Measurements from ENCODE around the gene P2RX6.
"Not testable (repeated sequence)": the region's sequence is repeated elsewhere in the genome, so short reads cannot be mapped to it uniquely, and the experiment has no call there.

The P2RX6 gene

DNA sequence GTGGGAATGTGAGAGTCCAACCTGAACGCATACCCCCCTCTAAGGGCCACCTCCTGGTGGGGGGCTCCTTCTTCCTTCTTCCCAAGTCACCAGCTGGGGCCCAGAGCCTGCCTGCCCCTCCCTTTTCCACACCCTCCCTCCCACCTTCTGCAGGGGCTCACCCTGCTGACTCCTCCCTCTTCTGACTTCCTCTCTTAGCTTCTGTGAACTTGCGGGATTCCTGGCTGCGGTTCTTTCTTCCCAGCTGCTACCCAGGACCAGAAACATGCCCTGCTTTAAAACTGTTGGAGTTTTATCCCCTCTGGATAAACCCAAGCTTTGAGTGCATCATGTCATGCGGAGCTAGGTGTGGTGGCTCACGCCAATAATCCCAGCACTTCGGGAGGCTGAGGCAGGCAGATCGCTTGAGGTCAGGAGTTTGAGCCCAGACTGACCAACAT lies 40.9 kb downstream of the P2RX6 start:
- no peak for DNase-seq

DNA sequence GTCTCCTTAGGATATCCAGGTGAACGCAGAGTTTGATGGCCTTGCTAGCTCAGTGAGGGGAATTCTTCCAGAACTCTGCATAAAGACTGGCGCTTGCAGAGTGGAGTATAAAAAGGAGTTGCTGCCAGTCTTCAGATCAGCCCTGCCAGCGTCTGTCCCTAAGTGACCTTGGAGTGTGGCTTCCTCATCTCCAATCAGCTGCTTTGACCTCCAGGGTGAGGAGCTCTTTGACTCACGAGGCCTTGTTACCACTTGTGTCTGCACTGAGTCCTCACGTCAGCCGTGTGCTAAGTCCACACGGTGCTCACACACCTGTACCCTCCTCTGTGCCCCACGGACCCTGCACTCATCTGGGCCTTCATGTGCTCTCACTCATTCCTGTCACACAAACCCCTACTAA lies 45.4 kb downstream of the P2RX6 start:
- DNase-seq = not testable (repeated sequence)

DNA sequence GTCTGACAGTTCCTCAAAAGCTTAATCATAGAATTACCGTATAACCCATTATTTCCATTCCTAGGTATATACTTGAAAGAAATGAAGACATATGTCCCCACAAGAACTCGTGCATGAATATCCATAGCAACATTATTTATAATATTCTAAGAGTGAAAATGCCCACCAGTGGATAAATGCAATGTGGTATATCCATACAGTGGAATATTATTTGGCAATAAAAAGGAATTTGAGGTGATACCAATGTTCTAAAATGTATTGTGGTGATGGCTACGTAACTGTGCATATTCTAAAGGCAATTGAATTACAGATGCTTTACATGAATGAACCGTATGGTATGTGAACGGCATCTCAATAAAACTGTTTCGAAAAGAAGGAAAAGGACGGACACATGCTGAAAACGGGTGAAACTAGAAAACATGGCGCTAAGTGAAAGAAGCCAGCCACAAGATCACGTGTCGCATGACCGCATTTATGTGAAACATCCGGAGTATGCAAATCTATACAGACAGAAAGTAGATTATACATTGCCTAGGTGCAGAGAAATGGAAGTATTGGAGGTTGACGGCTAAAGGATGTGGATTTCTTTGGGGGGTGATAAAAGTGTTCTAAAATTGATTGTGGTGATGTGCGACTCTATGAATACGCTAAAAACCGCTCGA lies 46.8 kb downstream of the P2RX6 start:
- DNase-seq = not testable (repeated sequence)

DNA sequence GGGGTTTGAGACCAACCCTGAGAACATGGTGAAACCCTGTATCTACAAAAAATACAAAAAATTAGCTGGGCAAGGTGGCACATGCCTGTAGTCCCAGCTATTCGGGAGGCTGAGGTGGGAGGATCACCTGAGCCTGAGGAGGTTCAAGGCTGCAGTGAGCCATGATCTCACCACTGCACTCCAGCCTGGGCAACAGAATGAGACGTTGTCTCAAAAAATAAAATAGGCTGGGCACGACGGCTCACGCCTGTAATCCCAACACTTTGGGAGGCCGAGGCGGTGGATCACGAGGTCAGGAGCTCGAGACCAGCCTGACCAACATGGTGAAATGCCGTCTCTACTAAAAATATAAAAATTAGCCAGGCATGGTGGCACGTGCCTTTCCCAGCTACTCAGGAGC lies 49.5 kb downstream of the P2RX6 start:
- DNase-seq = not testable (repeated sequence)

DNA sequence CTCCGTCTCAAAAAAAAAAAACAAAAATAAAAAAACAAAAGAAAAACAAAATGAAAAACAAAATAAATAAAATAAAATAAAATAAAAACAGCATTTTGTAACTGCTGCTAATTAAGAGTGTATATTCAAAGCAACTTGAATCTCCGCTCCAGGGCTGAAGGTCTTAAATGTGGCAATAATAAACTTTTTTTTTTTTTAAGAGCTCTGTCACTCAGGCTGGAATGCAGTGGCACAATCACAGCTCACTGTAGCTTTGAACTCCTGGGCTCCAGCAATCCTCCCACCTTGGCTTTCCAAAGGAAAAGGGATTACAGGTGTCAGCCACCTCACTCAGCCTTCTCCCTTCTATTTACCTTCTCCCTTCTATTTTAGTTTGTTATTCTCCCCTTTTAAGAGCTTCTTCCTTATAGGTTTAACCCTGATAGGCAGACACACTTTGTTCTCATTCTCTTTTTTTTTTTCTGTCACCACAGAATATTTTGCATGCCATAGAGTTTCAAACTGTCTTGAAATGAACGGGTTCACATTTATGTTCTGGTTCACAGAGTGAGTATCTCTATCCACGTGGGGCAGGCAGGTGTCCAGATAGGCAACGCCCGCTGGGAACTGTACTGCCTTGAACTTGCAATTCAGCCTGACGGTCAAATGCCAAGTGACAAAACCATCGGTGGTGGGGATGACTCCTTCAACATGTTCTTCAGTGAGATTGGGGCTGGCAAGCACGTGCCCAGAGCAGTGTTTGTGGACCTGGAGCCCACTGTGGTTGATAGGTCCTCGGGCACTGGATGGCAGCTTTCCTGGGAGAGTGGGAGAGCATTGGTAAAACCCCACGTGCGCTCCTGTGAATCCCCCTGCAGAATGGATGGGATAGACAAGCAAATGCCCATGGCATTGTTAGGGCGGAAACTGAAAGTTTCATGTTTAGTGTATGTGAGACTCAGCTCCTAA lies 50.2 kb downstream of the P2RX6 start:
- DNase-seq = no peak

DNA sequence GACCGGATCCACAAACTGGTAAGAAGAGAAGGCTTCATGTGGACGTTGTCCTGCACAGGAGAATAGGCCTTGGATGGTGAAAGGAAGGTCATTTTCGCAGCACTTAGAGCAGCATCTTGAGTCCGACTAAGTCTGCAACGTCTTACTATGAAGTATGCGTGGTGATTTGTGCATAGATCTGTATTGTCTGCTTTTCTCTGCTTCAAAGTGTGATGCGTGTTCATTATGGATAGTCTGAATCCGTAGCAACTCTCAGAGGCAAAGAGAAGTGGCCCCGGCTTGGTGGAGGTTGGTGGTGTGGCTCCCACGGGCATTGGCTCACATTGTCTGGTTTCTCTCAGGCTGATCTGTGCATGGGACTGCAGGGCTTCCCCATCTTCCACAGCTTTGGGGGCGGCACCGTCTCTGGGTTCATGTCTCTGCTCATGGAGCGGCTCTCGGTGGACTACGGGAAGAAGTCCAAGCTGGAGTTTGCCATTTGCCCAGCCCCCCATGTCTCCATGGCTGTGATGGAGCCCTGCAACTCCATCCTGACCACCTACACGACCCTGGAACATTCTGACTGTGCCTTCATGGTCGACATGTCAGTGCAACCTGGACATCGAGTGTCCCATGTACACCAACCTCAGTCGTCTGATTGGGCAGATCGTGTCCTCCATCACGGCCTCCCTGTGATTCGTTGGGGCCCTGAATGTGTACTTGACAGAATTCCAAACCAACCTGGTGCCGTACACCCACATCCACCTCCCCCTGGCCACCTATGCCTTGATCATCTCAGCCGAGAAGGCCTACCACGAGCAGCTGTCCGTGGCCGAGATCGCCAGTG lies 52.3 kb downstream of the P2RX6 start:
- no peak for DNase-seq

DNA sequence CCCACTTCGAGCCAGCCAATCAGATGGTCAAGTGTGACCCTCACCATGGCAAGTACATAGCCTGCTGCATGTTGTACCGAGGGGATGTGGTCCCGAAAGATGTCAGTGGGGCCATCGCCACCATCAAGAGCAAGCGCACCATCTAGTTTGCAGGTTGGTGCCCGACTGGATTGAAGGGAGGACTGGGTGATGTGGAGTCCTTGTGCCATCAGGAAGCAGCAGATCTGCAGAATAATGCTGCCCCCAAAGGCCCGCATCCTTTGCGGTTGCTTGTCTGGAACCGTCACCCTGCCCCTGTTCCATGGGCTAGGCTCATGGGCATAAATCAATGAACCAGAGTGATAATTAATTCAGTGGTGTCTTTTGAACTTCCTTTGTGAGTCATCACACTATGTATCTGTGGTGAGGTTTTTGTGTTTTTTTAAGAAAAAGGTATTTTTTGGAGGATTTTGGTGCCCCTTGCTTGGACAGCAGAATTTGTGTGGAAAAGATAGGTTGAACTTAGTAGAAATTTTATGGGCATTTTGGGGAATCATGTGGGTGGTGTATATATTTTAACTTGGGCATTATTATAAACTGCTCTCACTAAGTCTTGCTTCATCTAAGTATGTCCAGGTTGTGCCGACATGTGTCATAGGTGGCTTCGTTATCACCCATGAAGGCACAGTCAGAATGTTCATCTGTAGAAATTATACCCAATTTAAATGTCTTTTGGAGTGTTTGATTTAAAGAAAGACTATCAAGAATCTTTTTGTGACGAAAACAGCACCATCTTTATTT lies 53.1 kb downstream of the P2RX6 start:
- DNase-seq = no peak

DNA sequence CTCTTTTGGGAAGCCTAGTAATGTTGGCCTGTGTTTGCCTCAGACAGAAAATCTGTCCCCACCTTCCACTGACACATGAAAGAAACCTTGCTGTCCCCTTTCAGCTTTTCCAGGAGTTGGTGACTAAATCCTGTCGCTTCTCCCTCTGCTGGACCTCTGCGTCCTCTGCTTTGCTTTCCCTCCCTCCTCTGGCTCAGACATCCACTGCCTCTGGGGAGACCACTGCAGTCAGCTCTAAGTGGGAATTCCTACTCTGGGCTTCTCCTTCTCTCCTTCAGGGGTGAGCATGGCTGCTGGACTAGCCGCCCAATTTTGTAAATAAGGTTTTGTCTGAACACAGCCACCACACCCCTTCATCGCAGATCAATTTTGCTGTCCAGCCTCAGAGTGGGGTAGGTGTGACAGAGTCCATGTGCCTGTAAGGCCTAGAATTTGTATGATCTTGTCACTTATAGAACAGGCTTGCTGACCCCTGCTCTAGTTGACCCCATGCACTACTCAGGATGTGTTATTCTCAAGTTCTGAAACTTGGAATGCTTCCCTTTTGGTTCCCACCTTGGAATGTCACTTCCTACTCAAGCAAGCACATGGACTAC lies 53.8 kb downstream of the P2RX6 start:
- no peak for DNase-seq

DNA sequence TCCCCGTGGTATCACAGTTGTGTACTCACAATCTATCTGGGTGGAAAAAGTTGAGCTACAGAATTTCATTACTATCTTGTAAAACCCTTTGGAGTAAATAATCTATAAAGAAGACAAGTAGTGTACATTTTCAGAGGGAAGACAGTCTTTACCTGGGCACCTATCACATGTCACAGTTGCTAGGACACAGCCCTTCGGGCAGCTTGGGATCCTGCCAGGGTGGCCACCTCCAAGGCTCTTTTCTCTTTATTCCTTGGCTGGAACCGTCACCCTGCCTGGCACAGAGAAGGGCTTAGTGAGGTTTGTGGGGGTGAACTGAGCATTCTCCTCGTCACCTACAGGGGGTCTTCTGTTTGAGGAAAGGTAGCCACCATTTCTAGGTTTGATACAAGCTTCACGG lies 54.4 kb downstream of the P2RX6 start:
- no peak for DNase-seq

DNA sequence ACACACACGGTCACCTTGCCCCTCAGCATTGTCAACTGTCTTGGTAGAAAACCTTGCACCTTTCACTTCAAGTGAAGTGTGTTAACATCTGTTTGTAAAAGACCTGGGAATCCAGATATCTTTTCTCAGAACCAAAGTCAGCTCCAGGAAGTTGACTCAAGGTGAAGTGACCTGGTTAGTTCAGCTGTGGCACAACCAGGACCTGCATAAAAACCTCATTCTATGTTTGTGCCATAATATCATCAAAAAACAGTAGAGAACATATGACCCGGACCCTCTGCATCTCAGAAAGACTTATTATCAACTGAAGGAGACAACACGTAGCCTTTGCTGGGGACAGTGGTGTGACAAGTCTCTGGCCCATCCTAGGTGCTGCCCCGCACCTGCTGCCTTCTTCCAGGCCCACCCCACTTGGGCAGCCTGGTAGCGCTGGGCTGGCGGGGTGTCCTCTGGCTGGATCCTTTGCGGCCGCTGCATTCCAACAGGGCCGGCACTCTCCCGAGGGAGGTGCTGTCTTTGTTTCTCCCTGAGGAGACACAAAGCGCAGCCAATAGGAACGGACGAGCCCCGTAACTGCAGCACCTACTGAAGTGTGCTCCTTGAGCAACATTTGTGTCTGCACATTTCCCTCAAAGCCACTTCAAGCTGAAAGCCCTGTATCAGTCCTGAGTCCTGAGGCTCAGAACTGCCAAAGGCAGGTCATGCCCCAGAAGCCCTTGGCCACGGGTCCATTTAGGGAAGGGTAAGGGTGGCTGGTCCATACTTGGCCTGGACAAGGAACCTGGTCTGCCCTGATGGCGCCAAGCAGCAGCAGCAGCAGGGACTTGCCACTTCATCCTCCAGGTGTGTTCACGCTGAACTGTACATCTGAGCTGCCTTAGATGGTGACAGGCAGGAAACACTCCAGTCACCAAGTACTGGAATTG lies 56.0 kb downstream of the P2RX6 start:
- no peak for DNase-seq

DNA sequence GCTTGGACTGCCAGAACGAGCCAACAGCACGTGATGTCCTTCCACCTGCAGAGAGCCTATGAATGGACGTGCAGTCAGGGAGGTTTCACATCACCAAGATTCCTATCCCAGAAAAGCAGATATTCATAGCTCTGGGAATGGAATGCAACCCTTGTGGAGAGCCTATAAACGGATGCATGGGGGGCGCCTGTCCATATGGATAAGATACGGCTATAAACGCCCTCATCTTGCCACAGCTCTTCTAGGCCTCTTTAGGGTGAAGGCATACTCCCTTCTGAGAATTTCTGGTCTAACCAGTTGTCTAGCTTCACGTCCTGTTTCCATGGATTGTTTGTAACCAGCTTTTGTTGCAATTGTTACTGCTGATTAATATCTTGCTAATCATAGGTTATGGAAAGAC lies 56.8 kb downstream of the P2RX6 start:
- not testable (repeated sequence) for DNase-seq

DNA sequence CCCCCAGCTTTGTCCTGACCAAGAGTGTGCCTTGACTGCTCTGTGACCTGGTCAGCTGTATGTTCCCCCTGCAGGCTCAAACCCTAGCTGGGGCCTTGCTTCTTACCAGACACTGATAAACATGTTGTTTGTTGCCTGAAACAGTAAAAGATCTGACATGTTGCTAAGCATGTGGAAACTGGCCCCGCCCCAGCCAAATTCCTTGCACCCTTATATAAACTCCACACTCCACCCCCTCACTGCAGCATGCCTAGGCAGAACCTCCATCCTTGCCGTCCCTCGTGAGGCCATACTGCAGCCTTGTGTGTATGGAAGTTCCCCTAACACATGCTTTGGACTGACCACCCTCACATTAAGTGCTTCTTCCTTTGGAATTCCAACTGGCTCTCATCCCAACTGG lies 58.1 kb downstream of the P2RX6 start:
- no peak for DNase-seq

DNA sequence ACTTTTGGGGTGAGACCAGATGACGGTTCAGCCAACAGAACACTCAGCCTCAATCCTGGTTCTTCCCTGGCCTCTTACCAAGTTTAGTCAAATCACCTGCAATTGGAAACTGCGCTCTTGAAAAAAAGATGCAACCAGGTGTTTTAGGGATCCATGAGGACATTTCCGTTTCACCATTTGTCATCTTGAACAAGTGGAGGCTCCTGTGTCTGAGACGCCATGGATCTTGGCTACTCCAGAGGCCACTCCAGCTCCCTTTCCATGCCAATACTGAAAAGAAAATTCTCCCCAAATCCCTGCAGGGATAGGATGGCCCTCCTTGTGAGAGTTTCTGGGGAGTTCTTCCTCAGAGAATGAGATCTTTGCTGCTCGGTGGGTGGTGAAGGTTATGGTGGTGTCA lies 58.5 kb downstream of the P2RX6 start:
- DNase-seq = no peak

DNA sequence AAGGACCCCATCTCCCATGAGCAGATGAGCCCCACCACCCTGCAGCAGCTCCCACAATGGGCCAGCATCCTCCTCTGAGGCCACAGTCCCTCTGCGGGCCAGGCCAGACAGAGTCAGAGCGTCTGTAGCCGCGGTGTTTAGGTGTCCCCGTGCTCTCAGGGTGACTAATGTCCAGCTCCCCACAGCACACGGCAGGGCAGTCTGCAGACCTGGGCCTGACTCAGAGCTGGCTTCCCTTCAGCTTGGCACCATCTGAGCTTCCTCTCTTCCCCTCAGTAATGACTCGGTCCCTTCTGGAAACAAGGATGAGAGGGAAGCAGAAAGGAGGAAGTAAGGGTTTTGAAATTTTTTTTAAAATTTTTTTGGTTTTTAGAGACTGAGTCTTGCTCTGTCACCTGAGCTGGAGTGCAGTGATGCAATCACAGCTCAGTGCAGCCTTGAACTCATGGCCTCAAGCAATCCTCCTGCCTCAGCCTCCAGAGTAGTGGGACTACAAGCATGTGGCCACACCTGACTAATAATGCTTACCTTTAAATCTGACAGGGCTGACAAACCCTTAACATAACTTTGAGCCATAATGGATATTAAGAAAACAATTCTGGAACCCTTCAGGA lies 59.2 kb downstream of the P2RX6 start:
- no peak for DNase-seq

DNA sequence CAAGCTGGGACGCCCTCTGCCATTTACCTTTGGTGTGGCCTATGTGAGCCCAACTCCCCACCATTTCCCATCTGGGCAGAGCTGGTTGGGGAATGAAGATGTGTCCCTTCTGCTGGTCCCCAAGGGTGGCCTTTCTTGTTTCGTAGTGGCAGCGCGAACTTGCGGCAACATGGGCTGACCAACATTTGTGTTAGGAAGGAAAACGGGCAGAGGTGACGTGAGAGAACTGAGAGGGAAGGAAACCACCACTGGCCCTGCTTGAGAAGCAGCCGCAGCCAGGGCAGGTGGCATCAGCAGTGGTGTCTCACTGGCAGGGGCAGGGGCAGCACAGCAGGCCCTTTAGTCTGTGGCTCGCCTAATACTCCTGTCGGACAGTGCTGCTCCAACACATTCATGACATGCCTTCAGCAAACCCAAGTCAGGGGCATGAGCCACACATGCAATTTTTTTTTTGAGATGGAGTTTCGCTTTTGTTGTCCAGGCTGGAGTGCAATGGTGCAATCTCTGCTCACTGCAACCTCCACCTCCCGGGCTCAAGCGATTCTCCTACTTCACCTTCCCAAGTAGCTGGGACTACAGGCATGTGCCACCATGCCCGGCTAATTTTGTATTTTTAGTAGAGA lies 60.7 kb downstream of the P2RX6 start:
- DNase-seq = no peak

DNA sequence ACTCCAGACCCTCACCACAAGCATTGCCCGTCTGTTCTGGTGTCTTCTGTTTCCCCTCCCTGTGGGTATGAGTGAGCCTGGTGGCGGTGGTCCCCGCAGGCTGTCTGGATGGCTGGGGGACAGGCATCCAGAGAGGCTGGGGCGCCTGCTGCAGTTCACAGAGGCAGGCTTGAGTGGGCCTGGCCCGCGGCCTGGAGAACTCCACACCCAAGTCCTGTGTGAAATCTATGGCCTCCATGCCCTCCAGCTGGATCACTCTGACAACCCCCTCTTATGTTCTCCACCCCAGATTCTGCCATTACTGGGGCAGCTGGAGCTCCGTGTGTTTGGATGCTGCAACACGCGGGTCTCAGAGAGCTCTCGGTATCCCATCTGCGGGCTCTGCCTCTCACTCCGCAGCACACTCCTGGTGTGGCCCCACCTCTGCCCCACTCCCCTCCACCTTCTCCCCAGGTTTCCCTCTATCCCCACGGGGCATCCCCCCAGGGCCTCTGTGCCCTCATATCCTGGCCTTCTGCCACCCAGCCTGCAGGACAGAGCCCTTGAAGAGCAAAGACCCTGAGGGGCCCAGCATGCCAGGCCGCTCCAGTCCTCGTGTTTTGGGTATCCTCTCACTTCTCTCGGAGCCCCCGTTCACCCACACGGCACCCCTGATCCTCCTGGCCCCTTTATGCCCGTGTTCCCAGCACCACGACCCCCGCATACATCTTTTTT lies 62.1 kb downstream of the P2RX6 start:
- DNase-seq = no peak
